Gastroesophageal sphincter (tissue), 4 donors: ENCODE measurements around the gene TSEN15. TPM values are rescaled to one million over a fixed set of nuclear protein-coding genes. Genes with fewer than 3 reads are reported as not detected.
A peak's percentile ranks its signal among the peaks of the same experiment; 100 is the strongest.
"Not testable (repeated sequence)": the region's sequence is repeated elsewhere in the genome, so short reads cannot be mapped to it uniquely, and the experiment has no call there.

Source experiments
- ATAC-seq: fragments of 150-250 bp; one replicate; pipeline ENCODE4 v1.9.1; 2016; ENCODE audit warnings: mild to moderate bottlenecking, moderate library complexity
- H3K27ac ChIP-seq, 4 donors: fragments of 200-600 bp; sonication (generic) in 3 of 4; 1 replicate in 3 of 4; 2 replicates in 1 of 4; pipeline ENCODE4 v1.5.1; 2016 to 2019
- H3K27me3 ChIP-seq: fragments of 200-600 bp; sonication (generic); one replicate; pipeline ENCODE4 v1.5.1; 2019
- H3K36me3 ChIP-seq, 2 donors: fragments of 200-600 bp; sonication (generic); one replicate each; pipeline ENCODE4 v1.5.1; 2019; ENCODE audit warnings: control low read depth in 1 of 2
- H3K4me1 ChIP-seq, 3 donors: fragments of 200-600 bp; sonication (generic); 1 replicate in 2 of 3; 2 replicates in 1 of 3; pipeline ENCODE4 v1.5.1; 2016 to 2019; ENCODE audit warnings: control low read depth in 2 of 3
- H3K4me3 ChIP-seq, 2 donors: fragments of 200-600 bp; sonication (generic); one replicate each; pipeline ENCODE4 v1.5.1; 2019; ENCODE audit warnings: mild to moderate bottlenecking in 1 of 2, moderate library complexity in 1 of 2
- H3K9me3 ChIP-seq, 3 donors: fragments of 200-600 bp; sonication (generic); one replicate each; pipeline ENCODE4 v1.5.1; 2017 to 2019; ENCODE audit warnings: control low read depth in 2 of 3
- EP300 ChIP-seq: sonication (generic); formaldehyde crosslinking; IDR thresholded peaks from one replicate; pipeline ENCODE4 v1.6.1; 2017; ENCODE audit warnings: antibody characterized with exemption, mild to moderate bottlenecking
- POLR2A ChIP-seq, 2 donors: fragments of 450-650 bp; IDR thresholded peaks; one replicate each; pipeline ENCODE4 v1.6.1; 2017; ENCODE audit warnings: antibody characterized with exemption in 2 of 2, mild to moderate bottlenecking in 2 of 2, moderate library complexity in 1 of 2
- POLR2AphosphoS5 ChIP-seq: sonication (generic); formaldehyde crosslinking; IDR thresholded peaks from one replicate; pipeline ENCODE4 v1.6.1; 2017; ENCODE audit warnings: antibody characterized with exemption
- WGBS, 2 donors: methylation state at CpG; one replicate each; pipeline ENCODE4 v1.1.5; 2018; ENCODE audit warnings: low coverage in 1 of 2; 5-methylcytosine and 5-hydroxymethylcytosine counted together
- total RNA-seq, 4 donors: library from RNA; depleted of rRNA; stranded (reverse); fragments of >200 nt; gene quantifications; one replicate each; pipeline ENCODE4 v1.1.0, GENCODE V29; 2016
- TF ChIP-seq, protein P1 (sequence below), 4 experiments: fragments of 200-600 bp in 2 of 4; fragments of 450-650 bp in 2 of 4; sonication (generic) in 1 of 4; IDR thresholded peaks; one replicate each; pipeline ENCODE4 v1.5.1; 2017 to 2019; ENCODE audit warnings: antibody characterized with exemption in 4 of 4, mild to moderate bottlenecking in 2 of 4, moderate library complexity in 2 of 4

TSEN15 gene
- total RNA-seq, 4 donors from 2014 or later = 24.0 to 72.8 (median 49.1) TPM

DNA sequence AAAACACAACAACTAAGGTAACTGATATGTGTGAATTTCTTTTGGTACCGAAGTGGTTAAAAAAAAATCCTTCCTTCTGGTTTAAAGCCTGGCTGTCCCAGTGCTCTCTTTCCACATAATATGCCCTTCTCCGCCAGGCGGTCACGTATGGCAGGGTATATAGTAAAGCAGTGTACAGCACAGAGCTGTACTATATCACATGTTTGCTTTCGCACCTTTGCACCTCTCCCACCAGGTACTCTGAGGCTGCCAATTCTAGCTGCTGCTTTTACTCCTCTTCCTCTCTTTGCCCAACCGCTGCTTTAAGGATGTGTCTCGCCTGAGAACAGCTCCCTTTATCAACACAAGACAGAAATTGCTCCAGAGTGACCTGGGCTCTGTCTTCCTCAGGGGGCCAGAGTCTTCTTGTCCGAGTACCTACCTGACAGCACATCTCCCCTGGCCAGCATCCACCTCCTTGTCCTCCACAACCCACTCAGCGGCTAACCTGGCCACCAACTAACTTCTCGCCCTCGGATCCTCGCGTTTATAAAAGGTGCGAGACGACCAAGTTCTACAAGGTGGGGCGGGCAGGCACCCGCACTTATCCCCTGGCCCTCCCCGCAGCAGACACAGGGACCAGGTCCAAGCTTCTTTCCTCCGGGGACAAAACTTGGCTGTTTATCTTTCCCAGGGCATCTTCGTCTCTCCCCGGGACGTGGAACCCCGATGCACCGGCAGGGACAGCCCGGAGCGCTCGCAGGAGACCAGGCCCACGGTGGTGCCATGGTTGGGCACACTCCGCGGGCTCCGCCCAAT is 15.6 kb upstream of the TSEN15 start:
- 32 to 74% methylated on average over 7 to 19 of the region's 31 CpGs for WGBS, 2 donors
- Histone ChIP-seq H3K4me1 (peaks cover 0 to 25% (median 4%) of the 10 kb centered on the region in 3 donors), H3K27ac (peak overlapping the region in 3 of 4 donors; percentile 48 to 80 (median 68)), H3K9me3 (no peaks in the 10 kb centered on the region), H3K4me3 (peak overlapping the region; percentile 35 to 77), H3K27me3 (peaks cover 44% of the 10 kb centered on the region), H3K36me3 (no peaks in the 10 kb centered on the region)
- TF ChIP-seq POLR2AphosphoS5 (no peak), EP300 (no peak), POLR2A (IDR thresholded peaks at IDR 0.05) (no peak)
- TF ChIP-seq, protein P1, sequence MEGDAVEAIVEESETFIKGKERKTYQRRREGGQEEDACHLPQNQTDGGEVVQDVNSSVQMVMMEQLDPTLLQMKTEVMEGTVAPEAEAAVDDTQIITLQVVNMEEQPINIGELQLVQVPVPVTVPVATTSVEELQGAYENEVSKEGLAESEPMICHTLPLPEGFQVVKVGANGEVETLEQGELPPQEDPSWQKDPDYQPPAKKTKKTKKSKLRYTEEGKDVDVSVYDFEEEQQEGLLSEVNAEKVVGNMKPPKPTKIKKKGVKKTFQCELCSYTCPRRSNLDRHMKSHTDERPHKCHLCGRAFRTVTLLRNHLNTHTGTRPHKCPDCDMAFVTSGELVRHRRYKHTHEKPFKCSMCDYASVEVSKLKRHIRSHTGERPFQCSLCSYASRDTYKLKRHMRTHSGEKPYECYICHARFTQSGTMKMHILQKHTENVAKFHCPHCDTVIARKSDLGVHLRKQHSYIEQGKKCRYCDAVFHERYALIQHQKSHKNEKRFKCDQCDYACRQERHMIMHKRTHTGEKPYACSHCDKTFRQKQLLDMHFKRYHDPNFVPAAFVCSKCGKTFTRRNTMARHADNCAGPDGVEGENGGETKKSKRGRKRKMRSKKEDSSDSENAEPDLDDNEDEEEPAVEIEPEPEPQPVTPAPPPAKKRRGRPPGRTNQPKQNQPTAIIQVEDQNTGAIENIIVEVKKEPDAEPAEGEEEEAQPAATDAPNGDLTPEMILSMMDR (IDR thresholded peaks at IDR 0.05) = no peak
- ATAC-seq = no peak

GRCh38 chr1:184036517-184036949 is 15.0 kb upstream of the TSEN15 start:
- Histone ChIP-seq H3K27ac (peak overlapping the region in 3 of 4 donors; percentile 48 to 80 (median 68)), H3K9me3 (no peaks in the 10 kb centered on the region), H3K4me3 (peak overlapping the region; percentile 35 to 77), H3K36me3 (no peaks in the 10 kb centered on the region), H3K4me1 (peaks cover 0 to 25% (median 4%) of the 10 kb centered on the region in 3 donors), H3K27me3 (peaks cover 45% of the 10 kb centered on the region)
- WGBS, 2 donors = 0% methylated on average over 1 of the region's 29 CpGs; no CpG with 5 or more reads in 1 of the 2 donors
- TF ChIP-seq EP300 (no peak), POLR2A (IDR thresholded peaks at IDR 0.05) (peak in 1 of 2 donors; percentile 15), POLR2AphosphoS5 (no peak)
- peak; percentile 50 for ATAC-seq

- Histone ChIP-seq H3K4me3 (peak overlapping the region; percentile 35 to 77), H3K27me3 (peaks cover 45% of the 10 kb centered on the region), H3K36me3 (no peaks in the 10 kb centered on the region), H3K4me1 (peaks cover 0 to 25% (median 4%) of the 10 kb centered on the region in 3 donors), H3K27ac (peak overlapping the region in 2 of 4 donors; percentile 68 to 80), H3K9me3 (no peaks in the 10 kb centered on the region)
- no peak for TF ChIP-seq POLR2A (IDR thresholded peaks at IDR 0.05)
- no peak for TF ChIP-seq EP300
- no peak for TF ChIP-seq POLR2AphosphoS5
- TF ChIP-seq, protein P1 (IDR thresholded peaks at IDR 0.05) = no peak
- no peak for ATAC-seq
- 63 to 97% methylated on average over 4 to 13 of the region's 13 CpGs for WGBS, 2 donors
Observed at GRCh38 chr1:184037849-184038591, 13.5 kb upstream of the TSEN15 start.

DNA sequence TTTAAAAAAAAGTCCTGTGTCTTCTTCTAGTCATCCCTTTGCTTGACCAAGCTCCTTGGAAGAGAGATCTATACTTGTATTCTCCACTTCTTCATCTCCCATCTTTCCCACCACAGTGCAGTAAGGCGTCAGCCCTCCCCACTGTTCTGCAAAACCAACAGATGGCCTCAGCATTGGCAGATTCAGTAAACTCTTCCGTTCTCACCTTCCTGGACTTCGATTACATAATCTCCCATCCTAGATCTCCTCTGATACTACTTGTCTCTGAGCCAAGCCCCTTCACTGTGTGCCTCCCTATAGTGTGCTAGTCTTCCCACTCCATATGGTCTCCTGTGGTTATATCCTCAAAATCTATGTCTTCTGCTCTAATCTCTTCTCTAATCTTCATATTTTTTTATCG is 12.4 kb upstream of the TSEN15 start:
- Histone ChIP-seq H3K4me3 (no peak overlapping the region), H3K27ac (no peak overlapping the region), H3K9me3 (no peaks in the 10 kb centered on the region), H3K36me3 (no peaks in the 10 kb centered on the region), H3K27me3 (peaks cover 41% of the 10 kb centered on the region), H3K4me1 (peaks cover 0 to 25% (median 4%) of the 10 kb centered on the region in 3 donors)
- no peak for ATAC-seq
- 84 to 88% methylated on average over 4 of the region's 4 CpGs for WGBS, 2 donors
- no peak for TF ChIP-seq POLR2A (IDR thresholded peaks at IDR 0.05)
- TF ChIP-seq EP300 = no peak
- no peak for TF ChIP-seq POLR2AphosphoS5
- TF ChIP-seq, protein P1 (IDR thresholded peaks at IDR 0.05) = no peak

GRCh38 chr1:184041731-184042130 is 9.8 kb upstream of the TSEN15 start:
- peaks cover 23% of the 10 kb centered on the region for H3K27me3 ChIP-seq
- no peaks in the 10 kb centered on the region for H3K36me3 ChIP-seq
- H3K4me3 ChIP-seq = no peak overlapping the region
- H3K9me3 ChIP-seq = no peaks in the 10 kb centered on the region
- 82 to 89% methylated on average over 3 of the region's 3 CpGs for WGBS, 2 donors
- H3K4me1 ChIP-seq = peaks cover 0 to 13% (median 0%) of the 10 kb centered on the region in 3 donors
- no peak overlapping the region for H3K27ac ChIP-seq
- TF ChIP-seq POLR2A (IDR thresholded peaks at IDR 0.05) = no peak
- TF ChIP-seq POLR2AphosphoS5 = no peak
- no peak for TF ChIP-seq EP300
- TF ChIP-seq, protein P1 (IDR thresholded peaks at IDR 0.05) = no peak
- ATAC-seq = no peak

DNA sequence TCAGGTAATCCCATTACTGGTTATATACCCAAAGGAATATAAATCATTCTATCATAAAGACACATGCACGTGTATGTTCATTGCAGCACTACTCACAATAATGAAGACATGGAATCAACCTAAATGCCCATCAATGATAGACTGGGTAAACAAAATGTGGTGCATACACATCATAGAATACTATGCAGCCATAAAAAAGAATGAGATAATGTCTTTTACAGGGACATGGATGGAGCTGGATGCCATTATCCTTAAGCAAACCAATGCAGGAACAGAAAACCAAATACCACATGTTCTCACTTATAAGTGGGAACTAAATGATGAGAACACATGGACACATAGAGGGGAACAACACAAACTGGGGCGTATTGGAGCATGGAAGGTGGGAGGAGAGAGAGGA is 8.2 kb upstream of the TSEN15 start:
- H3K4me3 ChIP-seq, ATAC-seq, H3K4me1 ChIP-seq, H3K27ac ChIP-seq, H3K9me3 ChIP-seq, H3K36me3 ChIP-seq: not testable (repeated sequence)
- peaks cover 14% of the 10 kb centered on the region for H3K27me3 ChIP-seq
- WGBS, 2 donors = 58 to 92% methylated on average over 2 of the region's 2 CpGs
